GM19193 (cell line): ENCODE results near the gene OR14A16.

Source experiments
- POLR2A ChIP-seq: IDR thresholded peaks from 4 replicates; pipeline ENCODE4 v1.6.1; 2011; ENCODE audit not compliant: insufficient read depth, insufficient read length; ENCODE audit errors: extremely low read depth

Gene OR14A16, protein sequence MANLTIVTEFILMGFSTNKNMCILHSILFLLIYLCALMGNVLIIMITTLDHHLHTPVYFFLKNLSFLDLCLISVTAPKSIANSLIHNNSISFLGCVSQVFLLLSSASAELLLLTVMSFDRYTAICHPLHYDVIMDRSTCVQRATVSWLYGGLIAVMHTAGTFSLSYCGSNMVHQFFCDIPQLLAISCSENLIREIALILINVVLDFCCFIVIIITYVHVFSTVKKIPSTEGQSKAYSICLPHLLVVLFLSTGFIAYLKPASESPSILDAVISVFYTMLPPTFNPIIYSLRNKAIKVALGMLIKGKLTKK

DNA sequence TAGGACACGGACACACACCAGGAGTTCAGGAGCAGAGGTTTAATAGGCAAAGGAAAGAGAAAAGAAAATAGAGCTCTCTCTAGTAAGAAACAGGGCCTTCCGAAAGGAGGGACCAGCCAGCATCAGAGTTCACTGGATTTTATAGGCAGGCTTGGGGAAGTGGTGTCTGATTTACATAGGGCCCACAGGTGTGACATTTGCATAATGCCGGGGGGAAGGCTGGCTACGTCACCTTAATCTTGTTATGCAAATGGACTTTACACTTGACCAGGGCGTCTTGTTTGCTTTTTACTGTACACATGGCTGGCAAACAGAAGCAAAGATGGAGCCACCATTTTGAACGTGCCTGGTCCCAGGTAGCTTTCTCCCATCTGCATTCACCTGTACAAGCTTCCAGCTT lies at the start of gene OR14A16:
OR14A16 (minus strand) TSS at position 97 of the 400 bp plus-strand sequence. CDS start 8,390 bp downstream, outside the sequence.
- no peak for TF ChIP-seq POLR2A

- no peak for TF ChIP-seq POLR2A
Observed at GRCh38 chr1:247865416-247865815, 41.5 kb upstream of the OR14A16 start.

DNA sequence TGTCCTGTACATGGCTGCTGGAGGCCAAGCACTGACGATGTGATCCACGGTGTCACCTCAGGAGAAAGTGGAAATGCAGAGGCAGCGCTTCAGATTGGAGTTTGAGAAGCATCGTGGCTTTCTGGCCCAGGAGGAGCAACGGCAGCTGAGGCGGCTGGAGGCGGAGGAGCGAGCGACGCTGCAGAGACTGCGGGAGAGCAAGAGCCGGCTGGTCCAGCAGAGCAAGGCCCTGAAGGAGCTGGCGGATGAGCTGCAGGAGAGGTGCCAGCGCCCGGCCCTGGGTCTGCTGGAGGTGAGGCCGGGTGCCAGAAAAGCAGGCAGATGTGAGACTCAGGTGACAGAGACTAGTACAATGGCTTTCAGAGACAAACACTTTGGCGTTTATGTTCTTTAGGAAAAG lies 40.7 kb upstream of the OR14A16 start:
- TF ChIP-seq POLR2A, result no peak

GRCh38 chr1:247862756-247863155 lies 38.8 kb upstream of the OR14A16 start:
- TF ChIP-seq POLR2A, result no peak

GRCh38 chr1:247857985-247858619 lies 34.2 kb upstream of the OR14A16 start:
- TF ChIP-seq POLR2A, result no peak

- TF ChIP-seq POLR2A, result no peak
Observed at GRCh38 chr1:247857069-247857984, 33.4 kb upstream of the OR14A16 start, which contains the start of gene TRIM58. Gene TRIM58 (plus strand): TSS chr1:247857187. CDS start chr1:247857247, 60 bp downstream.

DNA sequence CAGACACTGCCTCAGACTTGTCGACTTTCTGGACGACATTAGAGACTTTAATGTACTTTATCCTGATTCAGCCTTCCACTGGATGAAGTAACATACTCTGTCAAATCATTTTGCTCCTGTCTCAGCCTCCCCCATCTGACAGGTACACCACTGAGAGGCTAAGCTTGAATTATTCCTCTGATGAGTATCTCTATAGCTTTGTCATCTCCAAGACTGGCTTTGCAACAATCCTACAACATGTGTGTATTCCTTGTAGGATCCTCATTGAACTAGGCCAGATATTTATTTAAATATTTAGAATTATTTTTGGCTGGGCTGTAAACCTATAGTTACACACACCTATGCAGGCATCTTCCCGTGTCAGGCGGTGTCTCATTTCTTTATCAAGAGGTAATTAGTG lies 32.0 kb upstream of the OR14A16 start:
- no peak for TF ChIP-seq POLR2A

GRCh38 chr1:247854899-247855545 lies 31.1 kb upstream of the OR14A16 start:
- TF ChIP-seq POLR2A, result no peak

DNA sequence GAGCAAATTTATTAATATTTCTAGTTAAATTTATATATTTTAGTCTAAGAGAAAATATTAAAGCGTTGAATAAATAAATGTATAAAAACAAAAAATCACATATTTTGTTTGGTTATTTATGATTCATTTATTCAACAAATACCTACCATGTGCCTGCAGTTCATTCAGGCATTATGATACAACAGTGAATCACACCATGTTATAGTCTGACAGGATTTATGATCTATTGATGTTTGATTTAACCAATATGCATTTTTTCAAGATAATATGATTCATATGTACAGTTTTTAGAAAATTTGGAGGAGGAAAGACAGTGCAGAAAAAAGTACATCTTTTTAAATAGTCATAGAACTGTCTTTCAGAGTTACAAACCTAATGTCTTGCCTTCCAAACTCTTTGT lies 25.7 kb upstream of the OR14A16 start:
- TF ChIP-seq POLR2A, result no peak

- TF ChIP-seq POLR2A, result no peak
Observed at GRCh38 chr1:247848346-247848745, 24.4 kb upstream of the OR14A16 start.

- no peak for TF ChIP-seq POLR2A
Observed at GRCh38 chr1:247845693-247846017, 21.7 kb upstream of the OR14A16 start.

- TF ChIP-seq POLR2A, result no peak
Observed at GRCh38 chr1:247845011-247845692, 21.2 kb upstream of the OR14A16 start.

- no peak for TF ChIP-seq POLR2A
Observed at GRCh38 chr1:247843411-247843810, 19.5 kb upstream of the OR14A16 start.

- TF ChIP-seq POLR2A, result no peak
Observed at GRCh38 chr1:247841796-247842195, 17.9 kb upstream of the OR14A16 start, which contains the start of gene OR11L1. Gene OR11L1 (minus strand): TSS chr1:247841896. CDS start chr1:247841896, 0 bp downstream.
